Measurements from ENCODE around the gene MBD6. TPM values are rescaled to one million over a fixed set of nuclear protein-coding genes. Genes with fewer than 3 reads are reported as not detected.
"Not testable (repeated sequence)": the region's sequence is repeated elsewhere in the genome, so short reads cannot be mapped to it uniquely, and the experiment has no call there.

MBD6 gene
- polyA plus RNA-seq, 3 donors = 2.4 to 47.7 (median 2.6) TPM

- no peak for TF ChIP-seq CTCF (IDR thresholded peaks at IDR 0.05)
- H3K4me2 ChIP-seq (replicated peaks; ENCODE audit: extremely low read depth, low read length, poor library complexity, severe bottlenecking) = no peak overlapping the region
- H3K27me3 ChIP-seq (ENCODE audit: control insufficient read depth in 2 of 2, insufficient read depth in 2 of 2, low read length in 2 of 2) = no peaks in the 10 kb centered on the region
- peaks cover 58% of the 10 kb centered on the region for H4K20me1 ChIP-seq (ENCODE audit: insufficient read depth, low read length)
- peak overlapping the region in 1 of 2 donors; percentile 56 for H3K27ac ChIP-seq (ENCODE audit: low read depth in 1 of 2, low read length in 2 of 2)
- Mint-ChIP-seq H3K36me3 (peaks cover 71 to 72% of the 10 kb centered on the region in 2 donors), H3K27me3 (ENCODE audit: low read depth in 3 of 3) (peaks cover 0 to 1% (median 0%) of the 10 kb centered on the region in 3 donors), H3K4me3 (peak overlapping the region in 1 of 2 donors; percentile 47), H3K27ac (peak overlapping the region in 5 of 7 donors; percentile 22 to 80 (median 57)), H3K9me3 (peaks cover 0 to 2% (median 0%) of the 10 kb centered on the region in 7 donors), H3K4me1 (peaks cover 28% of the 10 kb centered on the region)
- 92% methylated on average over 7 of the region's 11 CpGs for WGBS (ENCODE audit: insufficient coverage)
- no peak for DNase-seq
- no peaks in the 10 kb centered on the region for H3K9me3 ChIP-seq (replicated peaks in 1 of 2; ENCODE audit: control insufficient read depth in 1 of 2, insufficient read depth in 1 of 2, low read length in 2 of 2)
- intact Hi-C loops (cut with micrococcal nuclease) = no loop called here
- no peak overlapping the region for H3K4me3 ChIP-seq (replicated peaks in 1 of 3; ENCODE audit: low read depth in 2 of 3, low read length in 3 of 3)
- H3K79me2 ChIP-seq (ENCODE audit: insufficient read depth, low read length) = peaks cover 38% of the 10 kb centered on the region
- peaks cover 60 to 66% of the 10 kb centered on the region in 2 donors for H3K36me3 ChIP-seq (replicated peaks in 1 of 2; ENCODE audit: control insufficient read depth in 1 of 2, insufficient read depth in 2 of 2, low read length in 2 of 2)
- no peak overlapping the region for H3K9ac ChIP-seq (ENCODE audit: insufficient read depth, low read length, poor library complexity, severe bottlenecking)
- H3K4me1 ChIP-seq (ENCODE audit: control insufficient read depth in 1 of 2, insufficient read depth in 2 of 2, low read length in 2 of 2) = peaks cover 28 to 30% of the 10 kb centered on the region in 2 donors
- no peak overlapping the region for H2AFZ ChIP-seq (ENCODE audit: insufficient read depth, low read depth, low read length, poor library complexity, severe bottlenecking)
These were observed 5.9 kb upstream of the MBD6 start for GRCh38 chr12:57516617-57517153.

- Mint-ChIP-seq H3K27ac (peak overlapping the region in 4 of 7 donors; percentile 22 to 80 (median 66)), H3K4me1 (peaks cover 33% of the 10 kb centered on the region), H3K4me3 (peak overlapping the region in 1 of 2 donors; percentile 47), H3K36me3 (peaks cover 66 to 67% of the 10 kb centered on the region in 2 donors), H3K9me3 (peaks cover 0 to 2% (median 0%) of the 10 kb centered on the region in 7 donors), H3K27me3 (ENCODE audit: low read depth in 3 of 3) (peaks cover 0 to 1% (median 0%) of the 10 kb centered on the region in 3 donors)
- intact Hi-C loops (cut with micrococcal nuclease) = no loop called here
- Histone ChIP-seq H3K9me3 (replicated peaks in 1 of 2; ENCODE audit: control insufficient read depth in 1 of 2, insufficient read depth in 1 of 2, low read length in 2 of 2) (no peaks in the 10 kb centered on the region), H3K4me2 (replicated peaks; ENCODE audit: extremely low read depth, low read length, poor library complexity, severe bottlenecking) (no peak overlapping the region), H4K20me1 (ENCODE audit: insufficient read depth, low read length) (peaks cover 58% of the 10 kb centered on the region), H3K9ac (ENCODE audit: insufficient read depth, low read length, poor library complexity, severe bottlenecking) (no peak overlapping the region), H3K27ac (ENCODE audit: low read depth in 1 of 2, low read length in 2 of 2) (no peak overlapping the region), H3K4me3 (replicated peaks in 1 of 3; ENCODE audit: low read depth in 2 of 3, low read length in 3 of 3) (no peak overlapping the region), H3K79me2 (ENCODE audit: insufficient read depth, low read length) (peaks cover 38% of the 10 kb centered on the region), H3K27me3 (ENCODE audit: control insufficient read depth in 2 of 2, insufficient read depth in 2 of 2, low read length in 2 of 2) (no peaks in the 10 kb centered on the region), H3K4me1 (ENCODE audit: control insufficient read depth in 1 of 2, insufficient read depth in 2 of 2, low read length in 2 of 2) (peaks cover 33 to 35% of the 10 kb centered on the region in 2 donors), H2AFZ (ENCODE audit: insufficient read depth, low read depth, low read length, poor library complexity, severe bottlenecking) (no peak overlapping the region), H3K36me3 (replicated peaks in 1 of 2; ENCODE audit: control insufficient read depth in 1 of 2, insufficient read depth in 2 of 2, low read length in 2 of 2) (peaks cover 55 to 61% of the 10 kb centered on the region in 2 donors)
- DNase-seq = no peak
- WGBS (ENCODE audit: insufficient coverage) = 80% methylated on average over 1 of the region's 1 CpG
- no peak for TF ChIP-seq CTCF (IDR thresholded peaks at IDR 0.05)
These were observed 5.4 kb upstream of the MBD6 start for GRCh38 chr12:57517187-57517586.

DNA sequence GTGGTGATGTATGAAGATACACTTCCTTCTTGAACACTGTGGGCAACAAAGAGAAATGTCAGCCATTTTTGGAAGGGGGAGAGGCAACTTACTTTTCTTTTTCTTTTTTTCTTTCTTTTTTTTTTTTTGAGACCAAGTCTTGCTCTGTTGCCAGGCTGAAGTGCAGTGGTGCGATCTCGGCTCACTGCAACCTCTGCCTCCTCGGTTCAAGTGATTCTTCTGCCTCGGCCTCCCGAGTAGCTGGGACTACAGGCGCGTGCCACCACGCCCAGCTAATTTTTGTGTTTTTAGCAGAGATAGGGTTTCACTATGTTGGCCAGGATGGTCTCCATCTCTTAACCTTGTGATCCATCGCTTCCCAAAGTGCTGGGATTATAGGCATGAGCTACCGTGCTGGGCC lies 4.9 kb upstream of the MBD6 start:
- WGBS (ENCODE audit: insufficient coverage) = 96% methylated on average over 8 of the region's 10 CpGs
- H3K9ac ChIP-seq (ENCODE audit: insufficient read depth, low read length, poor library complexity, severe bottlenecking); H3K27me3 Mint-ChIP-seq (ENCODE audit: low read depth in 3 of 3); H3K27me3 ChIP-seq (ENCODE audit: control insufficient read depth in 2 of 2, insufficient read depth in 2 of 2, low read length in 2 of 2); DNase-seq; H2AFZ ChIP-seq (ENCODE audit: insufficient read depth, low read depth, low read length, poor library complexity, severe bottlenecking); intact Hi-C loops (cut with micrococcal nuclease); H3K9me3 Mint-ChIP-seq; H3K4me2 ChIP-seq (replicated peaks; ENCODE audit: extremely low read depth, low read length, poor library complexity, severe bottlenecking); H3K9me3 ChIP-seq (replicated peaks in 1 of 2; ENCODE audit: control insufficient read depth in 1 of 2, insufficient read depth in 1 of 2, low read length in 2 of 2): not testable (repeated sequence)
- Histone ChIP-seq H4K20me1 (ENCODE audit: insufficient read depth, low read length) (peaks cover 58% of the 10 kb centered on the region), H3K79me2 (ENCODE audit: insufficient read depth, low read length) (peaks cover 38% of the 10 kb centered on the region), H3K27ac (ENCODE audit: low read depth in 1 of 2, low read length in 2 of 2) (peak overlapping the region in 1 of 2 donors; percentile 98), H3K36me3 (replicated peaks in 1 of 2; ENCODE audit: control insufficient read depth in 1 of 2, insufficient read depth in 2 of 2, low read length in 2 of 2) (peaks cover 50 to 55% of the 10 kb centered on the region in 2 donors), H3K4me1 (ENCODE audit: control insufficient read depth in 1 of 2, insufficient read depth in 2 of 2, low read length in 2 of 2) (peaks cover 35 to 37% of the 10 kb centered on the region in 2 donors), H3K4me3 (replicated peaks in 1 of 3; ENCODE audit: low read depth in 2 of 3, low read length in 3 of 3) (peak overlapping the region in 1 of 3 experiments; percentile 96)
- Mint-ChIP-seq H3K36me3 (peaks cover 61 to 62% of the 10 kb centered on the region in 2 donors), H3K4me3 (peak overlapping the region in 1 of 2 donors; percentile 97), H3K4me1 (peaks cover 33% of the 10 kb centered on the region), H3K27ac (peak overlapping the region in 3 of 7 donors; percentile 4 to 100 (median 99))

All from CD14-positive monocyte (primary cell).